Dedifferentiated amniotic fluid mesenchymal stem cell (primary cell): Measurements from ENCODE around the gene SRP72.
"Not testable (repeated sequence)": the region's sequence is repeated elsewhere in the genome, so short reads cannot be mapped to it uniquely, and the experiment has no call there.

Experiments
- DNase-seq: peaks from one replicate; pipeline ENCODE4 v3.0.0-alpha.2; 2016; ENCODE audit errors: extremely low spot score

Gene SRP72, protein sequence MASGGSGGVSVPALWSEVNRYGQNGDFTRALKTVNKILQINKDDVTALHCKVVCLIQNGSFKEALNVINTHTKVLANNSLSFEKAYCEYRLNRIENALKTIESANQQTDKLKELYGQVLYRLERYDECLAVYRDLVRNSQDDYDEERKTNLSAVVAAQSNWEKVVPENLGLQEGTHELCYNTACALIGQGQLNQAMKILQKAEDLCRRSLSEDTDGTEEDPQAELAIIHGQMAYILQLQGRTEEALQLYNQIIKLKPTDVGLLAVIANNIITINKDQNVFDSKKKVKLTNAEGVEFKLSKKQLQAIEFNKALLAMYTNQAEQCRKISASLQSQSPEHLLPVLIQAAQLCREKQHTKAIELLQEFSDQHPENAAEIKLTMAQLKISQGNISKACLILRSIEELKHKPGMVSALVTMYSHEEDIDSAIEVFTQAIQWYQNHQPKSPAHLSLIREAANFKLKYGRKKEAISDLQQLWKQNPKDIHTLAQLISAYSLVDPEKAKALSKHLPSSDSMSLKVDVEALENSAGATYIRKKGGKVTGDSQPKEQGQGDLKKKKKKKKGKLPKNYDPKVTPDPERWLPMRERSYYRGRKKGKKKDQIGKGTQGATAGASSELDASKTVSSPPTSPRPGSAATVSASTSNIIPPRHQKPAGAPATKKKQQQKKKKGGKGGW

DNA sequence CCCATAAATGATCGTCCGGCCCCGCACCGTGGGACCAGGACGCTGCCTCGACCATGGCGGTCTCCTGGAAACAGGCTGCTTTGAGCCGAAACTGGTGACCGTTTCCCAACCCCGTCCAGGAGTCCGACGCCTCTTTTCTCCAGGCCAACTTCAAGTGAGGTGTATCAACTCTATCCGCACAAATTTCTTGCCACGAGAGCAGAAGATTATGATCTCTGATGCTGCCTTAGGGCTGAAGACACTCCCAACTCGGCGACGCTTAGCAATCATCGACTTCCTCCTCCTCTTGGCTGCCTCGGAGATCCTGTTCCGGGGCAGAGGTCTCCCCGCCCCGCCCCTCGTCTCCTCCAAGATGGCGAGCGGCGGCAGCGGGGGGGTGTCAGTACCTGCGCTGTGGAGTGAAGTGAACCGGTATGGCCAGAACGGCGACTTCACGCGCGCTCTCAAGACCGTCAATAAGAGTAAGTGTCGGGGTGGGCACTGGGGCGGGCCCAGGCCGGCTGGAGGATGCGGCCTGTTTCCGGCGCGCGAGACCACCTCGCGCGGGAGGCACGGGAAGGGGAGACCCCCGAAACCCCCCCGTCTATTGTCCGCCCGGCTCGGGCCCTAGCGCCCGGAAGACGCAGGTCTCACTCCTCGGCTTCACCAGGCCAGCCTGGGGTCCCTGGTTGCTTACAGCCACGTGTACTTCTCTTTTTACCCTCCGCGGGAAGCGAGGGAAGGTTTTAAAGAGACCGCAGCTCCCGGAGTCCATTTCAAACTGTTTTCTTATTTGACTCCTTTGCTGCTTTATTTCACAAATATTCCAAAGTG, at the start of gene SRP72:
Gene SRP72, plus strand, starts transcription at position 334 of the 813 bp plus-strand sequence. Its CDS starts 19 bp downstream, at position 353.
- peak; percentile 90 for DNase-seq

DNA sequence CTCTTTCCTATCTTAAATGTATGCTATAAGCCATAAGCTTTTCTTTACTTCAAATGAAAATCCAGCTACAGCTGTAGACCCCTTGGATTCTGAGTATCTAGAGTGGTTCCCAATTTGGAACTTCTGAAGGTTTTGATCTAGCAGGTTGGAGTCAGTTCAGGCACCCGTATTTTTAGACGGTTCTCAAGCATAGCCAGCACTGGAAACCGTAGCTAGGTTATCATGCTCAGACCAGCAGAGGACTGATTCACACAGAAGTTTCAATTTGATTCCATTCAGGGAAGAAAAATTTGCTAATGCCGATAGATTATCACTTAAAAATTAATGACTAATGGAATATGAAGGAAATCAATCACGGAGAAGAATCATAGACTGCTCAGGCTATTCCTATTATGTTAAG, 43.2 kb upstream of the SRP72 start:
- DNase-seq = no peak

DNA sequence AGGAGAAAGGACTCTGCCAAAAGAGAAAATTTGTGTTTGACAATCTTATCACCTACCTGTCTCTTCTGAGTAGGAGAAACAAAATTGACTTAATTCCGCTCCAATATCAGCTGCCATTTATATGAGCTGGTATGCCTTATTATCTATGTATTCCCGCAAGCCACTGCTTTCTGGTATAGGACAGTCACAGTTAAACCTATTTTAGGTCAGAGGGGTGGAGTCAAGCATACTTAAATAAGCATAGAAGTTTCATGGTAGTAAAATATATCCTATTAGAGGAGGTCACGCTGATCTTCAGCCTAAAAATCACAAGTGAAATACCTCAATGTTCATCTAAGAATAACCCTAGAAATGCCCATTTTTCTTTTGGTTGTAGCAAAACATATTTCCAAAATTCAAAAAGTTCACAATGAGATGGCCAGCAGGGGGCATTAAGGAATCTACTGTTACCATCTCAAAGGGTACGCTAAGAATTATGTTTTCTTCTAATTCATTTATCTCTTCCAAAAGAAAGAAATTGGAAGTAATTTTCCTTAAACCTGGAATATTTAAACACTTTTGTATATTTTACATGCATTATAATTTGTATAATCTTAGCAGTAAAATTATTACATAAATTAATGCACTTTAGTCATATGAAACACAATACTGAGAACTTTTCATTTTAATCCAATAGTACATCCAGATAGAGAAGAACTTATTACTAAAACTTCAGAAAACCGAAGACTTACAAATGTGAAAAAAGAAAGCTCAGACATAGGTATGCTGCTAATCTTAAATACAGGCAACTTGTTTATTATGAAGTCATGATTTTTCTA, 42.5 kb upstream of the SRP72 start:
- peak; percentile 68 for DNase-seq

DNA sequence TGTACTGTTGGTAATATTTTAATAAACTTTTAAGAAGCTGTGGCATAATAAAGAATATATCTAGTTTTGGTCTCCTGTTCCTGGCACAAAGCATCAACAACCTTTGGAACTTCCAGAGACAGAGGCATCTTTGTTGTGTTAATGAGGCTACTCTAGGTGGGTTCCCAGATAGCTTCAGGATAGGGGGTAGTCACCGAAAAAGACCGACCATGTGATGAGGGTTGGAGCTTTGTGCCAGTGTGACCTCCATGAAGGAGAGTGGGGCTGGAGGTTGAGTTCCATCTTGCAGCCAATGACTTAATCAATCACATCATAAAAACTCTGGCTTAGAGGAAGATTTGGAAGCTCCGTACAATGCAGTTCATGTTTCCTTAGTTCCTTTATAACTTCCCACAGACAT, 41.9 kb upstream of the SRP72 start:
- no peak for DNase-seq

DNA sequence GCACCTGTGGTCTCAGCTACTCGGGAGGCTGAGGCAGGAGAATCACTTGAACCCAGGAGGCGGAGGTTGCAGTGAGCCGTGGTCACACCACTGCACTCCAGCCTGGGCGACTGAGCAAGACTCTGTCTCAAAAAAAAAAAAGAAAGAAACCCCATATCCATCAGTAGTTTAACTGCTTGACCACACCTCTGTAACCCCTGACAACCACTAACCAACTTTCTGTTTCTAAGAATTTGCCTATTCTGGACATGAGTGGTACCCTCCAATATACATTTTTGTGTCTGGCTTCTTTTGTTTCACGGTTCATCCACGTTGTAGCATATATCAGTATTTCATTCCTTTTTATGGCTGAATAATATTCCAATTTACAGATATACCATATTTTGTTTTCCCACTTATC, 41.1 kb upstream of the SRP72 start:
- no peak for DNase-seq

DNA sequence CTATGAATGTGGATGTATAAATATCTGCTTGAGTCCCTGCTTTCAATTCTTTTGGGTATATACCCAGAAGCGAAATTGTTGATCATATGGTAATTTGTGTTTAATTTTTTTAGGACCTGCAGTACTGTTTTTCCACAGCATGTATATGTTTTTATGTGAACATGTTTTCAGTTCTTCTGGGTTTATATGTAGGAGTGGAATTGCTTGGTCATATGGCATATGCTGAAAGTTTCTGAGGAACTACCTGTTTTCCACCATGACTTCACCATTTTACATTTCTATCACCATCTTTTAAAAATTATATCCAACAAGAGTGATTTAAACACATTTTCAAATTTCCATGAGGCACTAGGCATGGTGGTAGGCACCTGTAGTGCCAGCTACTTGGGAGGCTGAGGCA, 40.2 kb upstream of the SRP72 start:
- no peak for DNase-seq

DNA sequence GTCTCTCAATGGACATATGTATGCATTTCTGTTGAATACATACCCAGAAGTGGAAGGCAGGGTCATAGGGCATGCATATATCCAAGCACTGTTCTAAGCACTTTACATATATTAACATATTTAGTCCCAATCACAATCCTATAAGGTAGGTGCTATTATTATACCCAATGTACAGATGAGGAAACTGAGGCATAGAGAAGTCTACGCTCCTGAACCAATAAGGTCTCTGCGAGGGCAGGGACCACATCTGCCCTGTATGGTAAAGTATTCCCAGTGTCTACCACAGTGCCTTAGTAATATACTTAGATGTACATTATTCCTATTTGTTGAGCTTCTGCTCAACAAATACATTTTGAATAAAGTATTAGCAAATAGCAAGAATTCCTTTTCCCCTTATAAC, 37.2 kb upstream of the SRP72 start:
- no peak for DNase-seq

DNA sequence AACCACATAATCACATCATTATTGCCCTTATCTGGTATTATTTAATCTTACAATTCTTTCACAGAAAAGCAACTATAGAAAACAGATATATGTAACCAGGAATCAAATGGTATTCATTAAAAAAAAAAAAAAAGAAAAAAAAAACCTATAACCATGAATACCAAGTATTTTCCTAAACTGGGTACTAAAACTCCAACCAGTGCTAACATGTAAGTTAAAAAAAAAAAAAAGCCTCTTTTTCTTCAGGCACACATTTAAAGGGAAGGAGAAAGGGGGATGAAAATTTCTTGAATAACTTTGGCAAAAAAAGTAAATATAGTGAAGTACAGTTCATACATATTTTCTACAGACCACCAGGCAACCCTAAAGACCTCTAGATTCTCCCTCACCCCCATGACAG, 34.1 kb upstream of the SRP72 start:
- DNase-seq = no peak

DNA sequence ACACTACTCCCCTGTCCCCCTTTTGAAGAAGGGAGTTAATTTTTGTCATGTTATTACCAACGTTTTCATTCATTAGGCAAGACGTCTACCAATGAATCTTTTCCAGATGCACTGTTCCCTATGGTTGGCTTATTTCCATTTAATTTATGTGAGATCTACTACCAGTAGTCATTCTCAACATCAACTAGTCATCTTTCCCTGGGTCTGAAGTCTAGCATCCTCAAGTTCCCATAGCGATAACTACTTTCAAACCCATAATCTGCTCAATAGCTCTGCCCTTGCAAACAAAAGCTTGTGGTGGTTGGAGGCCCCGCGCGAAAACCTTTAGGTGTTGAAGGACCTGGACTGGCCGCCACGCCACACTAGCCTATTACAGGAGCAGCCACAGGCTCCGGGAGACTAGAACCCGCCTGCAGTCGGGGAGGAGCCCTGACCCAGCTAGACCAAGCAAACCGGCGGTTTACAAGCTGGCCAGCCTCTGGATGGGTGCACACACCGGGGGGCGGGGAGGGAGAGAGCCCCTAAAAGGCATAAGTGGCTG, 32.7 kb upstream of the SRP72 start:
- no peak for DNase-seq

DNA sequence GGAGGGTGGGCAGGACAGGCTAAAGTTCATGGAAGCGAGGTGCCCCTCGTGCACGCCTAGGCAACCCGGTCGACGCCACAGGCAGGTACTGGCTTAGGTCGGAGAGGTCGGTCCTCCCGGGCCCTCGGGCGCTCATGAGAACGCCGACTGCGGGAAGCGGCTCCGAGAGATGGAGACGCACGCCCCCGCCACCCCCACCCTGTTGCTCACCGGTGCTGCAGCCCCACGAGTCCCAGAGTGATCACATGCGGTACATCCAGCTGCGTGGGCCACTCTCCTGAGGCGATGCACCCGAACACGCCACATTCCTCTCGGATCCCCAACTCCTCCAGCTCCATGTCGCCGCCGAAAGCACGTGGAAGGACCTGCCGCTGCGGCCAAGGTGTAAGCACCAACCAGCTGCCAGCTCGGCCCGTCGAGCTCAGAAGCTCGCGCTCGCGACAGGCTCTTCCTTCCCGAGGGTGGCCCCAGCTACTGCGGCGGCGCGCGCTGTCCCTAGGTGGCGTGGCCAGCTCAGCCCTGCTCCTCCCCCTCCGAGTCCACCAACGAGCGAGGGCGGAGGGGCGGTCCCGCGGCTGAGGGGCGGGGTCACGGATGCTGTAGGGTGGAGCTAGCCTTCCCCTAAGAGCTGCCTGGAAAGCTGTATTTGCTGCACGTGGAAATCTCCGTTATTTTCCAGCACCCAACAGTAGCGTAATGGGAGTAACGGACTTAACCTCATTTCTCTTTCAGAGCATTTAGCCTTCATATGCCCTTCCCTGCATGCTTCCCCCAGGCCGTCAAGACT, 32.1 kb upstream of the SRP72 start, which contains the start of gene PPAT:
Gene PPAT, minus strand, starts transcription at position 476 of the 787 bp plus-strand sequence. Its CDS starts 138 bp downstream, at position 338.
- DNase-seq = peak; percentile 96

DNA sequence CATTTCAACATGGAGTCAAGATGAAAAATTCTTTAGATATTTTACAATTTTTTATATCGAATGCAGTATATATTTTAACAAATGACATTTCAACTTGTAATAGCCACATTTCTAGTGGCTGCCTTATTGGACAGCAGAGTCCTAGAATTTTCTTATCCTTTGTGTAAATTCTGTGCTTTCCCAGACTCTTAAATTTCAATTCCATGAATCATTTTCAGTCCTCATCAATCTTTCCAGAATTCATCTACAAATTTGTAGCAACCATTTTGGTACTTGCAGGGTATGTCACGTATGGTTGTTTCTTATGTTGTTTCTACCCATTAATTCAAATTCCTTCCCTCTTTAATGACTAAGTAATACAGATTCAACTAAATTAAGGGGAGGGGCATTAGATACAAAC, 28.7 kb upstream of the SRP72 start:
- DNase-seq = no peak

DNA sequence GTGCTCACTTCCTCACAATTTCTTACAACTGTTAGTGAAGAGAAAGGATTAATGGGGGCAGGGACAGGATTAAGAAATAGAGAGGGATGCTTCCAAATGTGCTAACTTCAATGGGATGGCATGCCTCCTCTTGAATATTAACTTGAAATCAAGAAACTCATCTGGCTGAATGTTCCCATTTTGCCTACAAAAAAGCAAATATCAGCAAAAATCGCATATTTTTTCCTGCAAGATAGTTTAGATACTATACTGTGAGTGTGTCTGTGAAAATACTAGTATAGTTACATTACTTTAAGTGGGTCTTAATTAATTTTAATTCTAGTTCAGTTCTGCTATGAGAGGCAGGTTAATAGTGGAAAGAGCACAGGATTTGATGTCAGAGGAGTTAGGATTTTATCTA, 26.4 kb upstream of the SRP72 start:
- no peak for DNase-seq

DNA sequence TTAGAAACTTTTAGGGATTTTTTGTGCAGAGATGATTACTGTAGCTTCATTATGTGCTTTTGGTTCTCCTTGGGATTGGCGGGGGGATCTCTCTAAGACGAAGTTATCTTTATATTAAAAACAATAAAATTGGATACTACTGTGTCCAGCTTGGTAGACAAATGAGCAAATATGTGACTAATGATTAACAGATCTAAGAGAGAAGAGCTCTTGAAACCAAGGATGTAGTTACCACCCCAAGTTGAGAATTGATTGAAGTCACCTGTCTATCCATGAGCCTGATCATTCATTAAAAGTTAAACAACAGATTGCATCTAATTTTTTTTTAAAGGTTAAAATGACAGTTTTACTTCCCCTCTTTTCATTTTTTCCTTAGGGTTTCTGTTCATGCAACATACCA, 22.7 kb upstream of the SRP72 start:
- no peak for DNase-seq

DNA sequence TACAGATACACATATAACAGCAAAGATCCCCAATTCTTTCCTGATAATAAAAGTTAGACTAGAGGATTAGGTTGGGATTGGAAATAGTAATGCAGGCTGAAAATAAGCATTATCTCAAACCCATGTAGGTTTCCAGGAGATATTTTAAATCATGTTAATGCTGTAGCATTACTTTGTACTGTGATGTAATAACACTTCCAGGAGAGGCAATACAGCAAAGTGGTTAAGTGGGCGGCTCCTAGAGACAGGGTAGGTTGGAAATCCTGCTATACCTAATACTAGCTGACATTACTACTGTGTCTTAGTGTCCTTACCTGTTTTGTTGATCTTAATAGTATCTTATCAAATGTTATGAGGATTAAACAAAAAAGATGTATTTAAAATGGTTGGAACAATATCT, 21.7 kb upstream of the SRP72 start:
- no peak for DNase-seq

DNA sequence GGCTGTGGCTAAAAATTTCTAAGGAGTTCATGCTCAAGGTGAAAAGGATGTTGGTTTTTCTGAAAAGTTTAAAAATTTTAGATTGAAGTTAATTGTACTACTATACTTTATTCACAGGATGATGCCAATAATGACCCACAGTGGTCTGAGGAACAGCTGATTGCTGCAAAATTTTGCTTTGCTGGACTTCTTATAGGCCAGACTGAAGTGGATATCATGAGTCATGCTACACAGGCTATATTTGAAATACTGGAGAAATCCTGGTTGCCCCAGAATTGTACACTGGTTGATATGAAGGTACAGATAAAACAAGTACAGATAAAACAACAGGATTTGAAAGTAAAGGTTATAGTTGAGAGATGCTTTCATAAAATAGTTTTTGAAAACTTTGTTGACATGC, 19.1 kb upstream of the SRP72 start:
- DNase-seq = no peak

DNA sequence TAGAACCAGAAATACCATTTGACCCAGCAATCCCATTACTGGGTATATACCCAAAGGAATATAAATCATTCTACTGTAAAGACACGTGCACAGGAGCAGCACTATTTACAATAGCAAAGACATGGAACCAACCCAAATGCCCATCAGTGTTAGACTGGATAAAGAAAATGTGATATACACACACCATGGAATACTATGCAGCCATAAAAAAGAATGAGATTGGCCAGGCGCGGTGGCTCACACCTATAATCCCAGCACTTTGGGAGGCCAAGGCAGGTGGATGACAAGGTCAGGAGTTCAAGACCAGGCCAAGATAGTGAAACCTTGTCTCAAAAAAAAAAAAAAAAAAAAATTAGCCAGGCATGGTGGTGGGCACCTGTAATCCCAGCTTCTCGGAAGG, 17.9 kb upstream of the SRP72 start:
- not testable (repeated sequence) for DNase-seq

DNA sequence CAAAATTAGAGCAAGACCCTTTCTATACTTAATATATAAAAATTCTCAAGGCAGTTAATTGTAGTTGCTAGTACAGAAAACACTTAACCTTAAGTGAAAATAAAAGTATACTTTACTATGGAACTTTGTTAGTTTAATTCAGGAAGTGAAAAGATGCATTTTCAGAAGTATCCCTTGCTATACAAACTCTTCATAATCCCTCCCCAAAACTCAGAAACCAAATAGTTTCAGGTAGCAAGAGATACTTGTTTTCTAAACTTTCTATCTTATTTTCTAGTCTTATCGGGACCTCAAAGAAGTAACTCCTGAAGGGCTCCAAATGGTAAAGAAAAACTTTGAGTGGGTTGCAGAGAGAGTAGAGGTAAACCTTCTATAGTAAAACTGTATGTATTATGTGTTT, 17.1 kb upstream of the SRP72 start:
- no peak for DNase-seq

DNA sequence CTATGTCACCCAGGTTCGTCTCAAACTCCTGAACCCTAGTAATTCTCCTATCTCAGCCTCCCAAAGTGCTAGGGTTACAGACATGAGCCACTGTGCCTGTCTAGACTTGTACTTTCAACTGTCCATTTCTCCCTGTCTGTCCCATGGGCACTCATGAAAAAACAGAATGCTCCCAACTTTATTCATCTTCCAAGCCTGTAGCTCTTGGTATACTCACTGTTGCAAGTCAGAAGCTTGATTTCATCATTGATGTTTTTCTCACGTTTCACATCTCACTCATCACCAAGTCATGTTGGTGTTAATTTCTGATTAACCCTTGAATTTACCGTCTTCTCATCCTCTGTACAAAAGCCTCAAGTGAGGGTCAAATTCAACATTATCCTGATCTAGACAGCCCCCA, 7.3 kb upstream of the SRP72 start:
- DNase-seq = no peak

DNA sequence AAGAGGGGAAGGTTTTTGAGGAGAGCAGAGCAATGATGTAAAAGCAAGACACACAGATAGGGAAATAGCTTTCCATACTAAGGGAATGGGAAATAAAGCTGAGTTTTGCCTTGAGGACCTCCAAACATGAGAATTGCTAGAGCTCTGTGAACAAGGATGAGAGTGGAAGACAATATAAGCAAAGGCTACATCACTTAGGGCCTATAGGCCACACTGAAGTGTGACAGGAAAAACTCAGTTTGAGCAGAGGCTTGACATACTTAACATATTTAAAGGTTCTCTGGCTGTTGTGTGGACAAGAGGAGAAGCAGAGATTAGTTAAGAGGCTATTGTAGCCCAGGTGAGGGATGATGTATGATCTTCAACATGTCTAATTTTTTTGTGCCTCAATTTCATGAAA, 5.3 kb upstream of the SRP72 start:
- no peak for DNase-seq

DNA sequence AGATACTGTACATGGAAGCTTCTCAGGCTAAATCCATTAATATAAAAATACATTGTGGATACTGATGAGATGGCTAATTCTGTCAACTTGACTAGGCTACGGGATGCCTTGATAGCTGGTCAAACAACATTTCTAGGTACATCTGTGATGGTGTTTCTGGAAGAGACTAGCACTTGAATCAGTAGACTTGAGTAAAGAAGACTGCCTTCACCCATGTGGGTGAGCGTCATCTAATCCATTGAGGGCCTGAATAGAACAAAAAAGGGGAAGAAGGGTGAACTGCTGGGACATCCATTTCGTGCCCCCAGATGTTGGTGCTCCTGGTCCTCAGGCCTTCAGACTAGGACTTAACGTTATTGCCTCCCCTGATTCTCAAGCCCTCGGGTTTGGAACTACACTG, 3.7 kb upstream of the SRP72 start:
- DNase-seq = no peak

DNA sequence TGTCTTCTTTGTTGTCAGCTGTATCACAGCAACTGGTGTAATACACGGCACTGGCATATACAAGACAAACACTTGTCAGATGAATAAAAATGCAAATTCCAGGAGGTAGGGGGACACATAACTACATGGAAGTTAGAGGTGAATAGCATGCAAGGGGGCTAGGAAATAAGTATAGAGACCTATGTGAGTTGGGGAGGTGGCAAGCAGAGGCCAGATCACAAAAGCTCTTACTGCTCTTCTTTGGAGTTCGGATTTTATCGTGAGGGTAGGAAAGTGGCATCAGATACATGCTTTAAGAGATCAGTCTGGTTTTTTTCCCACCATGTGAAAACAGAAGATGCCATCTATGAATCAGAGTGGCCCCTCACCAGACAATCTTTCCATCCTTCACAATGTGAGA, 2.8 kb upstream of the SRP72 start:
- DNase-seq = no peak
